SK-N-SH treated with all-trans-retinoic acid at 6 μM for 48 hours (cell line): ENCODE data around the gene CEP131.

Source experiments
- CSDC2 ChIP-seq: fragments of 250-450 bp; sonication (Bioruptor Pico); IDR thresholded peaks from 2 replicates; pipeline ENCODE4 v1.5.0; 2020; ENCODE audit warnings: mild to moderate bottlenecking, moderate library complexity
- PATZ1 ChIP-seq: fragments of 250-450 bp; sonication (Bioruptor Pico); IDR thresholded peaks from 2 replicates; pipeline ENCODE4 v1.8.0; 2020; ENCODE audit warnings: mild to moderate bottlenecking, moderate library complexity, borderline replicate concordance
- RARB ChIP-seq: fragments of 250-450 bp; sonication (Bioruptor Pico); IDR thresholded peaks from 2 replicates; pipeline ENCODE4 v1.8.0; 2021; ENCODE audit warnings: mild to moderate bottlenecking, moderate library complexity
- ZC3H10 ChIP-seq: fragments of 250-450 bp; sonication (Bioruptor Pico); IDR thresholded peaks from 2 replicates; pipeline ENCODE4 v1.5.1; 2021; ENCODE audit warnings: mild to moderate bottlenecking, moderate library complexity
- ZNF70 ChIP-seq: fragments of 450-650 bp; formaldehyde crosslinking; IDR thresholded peaks from 2 replicates; pipeline ENCODE4 v1.5.0; 2020; ENCODE audit warnings: mild to moderate bottlenecking, moderate library complexity
- TF ChIP-seq, protein P1 (sequence below): fragments of 250-450 bp; sonication (Bioruptor Pico); IDR thresholded peaks from 2 replicates; pipeline ENCODE4 v1.8.0; 2021; ENCODE audit warnings: low read depth, mild to moderate bottlenecking, moderate library complexity, borderline replicate concordance

DNA sequence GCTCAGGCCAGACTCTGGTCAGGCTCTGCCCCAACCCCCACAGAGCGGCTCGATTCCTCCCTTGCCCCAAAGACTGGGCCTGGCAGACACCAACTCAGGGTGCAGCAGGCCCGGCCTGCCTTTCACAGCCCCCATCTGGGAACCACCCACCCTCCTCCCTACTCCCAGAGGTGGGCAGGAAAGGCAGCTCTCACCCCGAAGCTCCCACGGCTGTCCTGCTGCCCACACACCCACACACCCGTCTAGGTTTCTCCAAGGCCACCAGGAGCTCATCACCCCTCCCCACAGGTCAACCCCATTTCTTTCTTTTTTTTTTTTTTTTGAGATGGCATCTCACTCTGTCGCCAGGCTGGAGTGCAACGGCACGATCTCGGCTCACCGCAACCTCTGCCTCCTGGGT is 3.8 kb downstream of the CEP131 start:
- TF ChIP-seq RARB = no peak
- TF ChIP-seq CSDC2 = no peak
- no peak for TF ChIP-seq PATZ1 (CRISPR knock-in tag)
- no peak for TF ChIP-seq ZC3H10 (CRISPR knock-in tag)
- no peak for TF ChIP-seq ZNF70
- TF ChIP-seq, protein P1, sequence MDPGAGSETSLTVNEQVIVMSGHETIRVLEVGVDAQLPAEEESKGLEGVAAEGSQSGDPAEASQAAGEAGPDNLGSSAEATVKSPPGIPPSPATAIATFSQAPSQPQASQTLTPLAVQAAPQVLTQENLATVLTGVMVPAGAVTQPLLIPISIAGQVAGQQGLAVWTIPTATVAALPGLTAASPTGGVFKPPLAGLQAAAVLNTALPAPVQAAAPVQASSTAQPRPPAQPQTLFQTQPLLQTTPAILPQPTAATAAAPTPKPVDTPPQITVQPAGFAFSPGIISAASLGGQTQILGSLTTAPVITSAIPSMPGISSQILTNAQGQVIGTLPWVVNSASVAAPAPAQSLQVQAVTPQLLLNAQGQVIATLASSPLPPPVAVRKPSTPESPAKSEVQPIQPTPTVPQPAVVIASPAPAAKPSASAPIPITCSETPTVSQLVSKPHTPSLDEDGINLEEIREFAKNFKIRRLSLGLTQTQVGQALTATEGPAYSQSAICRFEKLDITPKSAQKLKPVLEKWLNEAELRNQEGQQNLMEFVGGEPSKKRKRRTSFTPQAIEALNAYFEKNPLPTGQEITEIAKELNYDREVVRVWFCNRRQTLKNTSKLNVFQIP (CRISPR knock-in tag) = no peak
